ENCODE results near the gene RRAGB. TPM values are rescaled to one million over a fixed set of nuclear protein-coding genes. Genes with fewer than 3 reads are reported as not detected.
"Not testable (repeated sequence)": the region's sequence is repeated elsewhere in the genome, so short reads cannot be mapped to it uniquely, and the experiment has no call there.

The RRAGB gene
- total RNA-seq, 1 donor from 2014 or later: 15.2 TPM

GRCh38 chrX:55715847-55716246, 1.7 kb upstream of the RRAGB start:
- TF ChIP-seq, protein P1, sequence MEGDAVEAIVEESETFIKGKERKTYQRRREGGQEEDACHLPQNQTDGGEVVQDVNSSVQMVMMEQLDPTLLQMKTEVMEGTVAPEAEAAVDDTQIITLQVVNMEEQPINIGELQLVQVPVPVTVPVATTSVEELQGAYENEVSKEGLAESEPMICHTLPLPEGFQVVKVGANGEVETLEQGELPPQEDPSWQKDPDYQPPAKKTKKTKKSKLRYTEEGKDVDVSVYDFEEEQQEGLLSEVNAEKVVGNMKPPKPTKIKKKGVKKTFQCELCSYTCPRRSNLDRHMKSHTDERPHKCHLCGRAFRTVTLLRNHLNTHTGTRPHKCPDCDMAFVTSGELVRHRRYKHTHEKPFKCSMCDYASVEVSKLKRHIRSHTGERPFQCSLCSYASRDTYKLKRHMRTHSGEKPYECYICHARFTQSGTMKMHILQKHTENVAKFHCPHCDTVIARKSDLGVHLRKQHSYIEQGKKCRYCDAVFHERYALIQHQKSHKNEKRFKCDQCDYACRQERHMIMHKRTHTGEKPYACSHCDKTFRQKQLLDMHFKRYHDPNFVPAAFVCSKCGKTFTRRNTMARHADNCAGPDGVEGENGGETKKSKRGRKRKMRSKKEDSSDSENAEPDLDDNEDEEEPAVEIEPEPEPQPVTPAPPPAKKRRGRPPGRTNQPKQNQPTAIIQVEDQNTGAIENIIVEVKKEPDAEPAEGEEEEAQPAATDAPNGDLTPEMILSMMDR (IDR thresholded peaks at IDR 0.05): no peak
- Histone ChIP-seq H3K4me3 (no peak overlapping the region), H3K9me3 (no peaks in the 10 kb centered on the region), H3K27me3 (ENCODE audit: low read depth) (no peaks in the 10 kb centered on the region), H3K36me3 (no peaks in the 10 kb centered on the region), H3K4me1 (peaks cover 16% of the 10 kb centered on the region), H3K27ac (no peak overlapping the region)
- DNase-seq: no peak
- intact Hi-C loops (cut with DNase I): no loop called here
- ATAC-seq: no peak

DNA sequence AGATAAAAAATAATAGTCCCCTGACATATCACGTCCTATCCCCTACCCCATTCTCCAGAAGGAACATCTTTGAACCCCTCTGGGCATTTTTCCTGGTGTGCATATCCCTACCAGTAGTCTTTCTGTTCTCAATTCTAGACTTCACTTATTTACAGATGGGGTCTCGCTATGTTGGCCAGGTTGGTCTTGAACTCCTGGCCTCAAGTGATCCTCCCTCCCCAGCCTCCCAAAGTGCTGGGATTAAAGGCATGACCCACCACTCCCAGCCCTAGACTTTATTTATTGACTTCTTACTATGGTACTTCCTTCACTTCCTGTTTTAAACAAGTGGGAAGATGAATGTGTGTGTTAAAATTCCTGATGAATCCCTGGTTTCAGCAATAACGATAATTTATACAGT, 612 bp upstream of the RRAGB start:
- no peak for DNase-seq
- H3K27me3 ChIP-seq (ENCODE audit: low read depth): no peaks in the 10 kb centered on the region
- ATAC-seq: no peak
- intact Hi-C loops (cut with DNase I): no loop called here
- H3K9me3 ChIP-seq: no peaks in the 10 kb centered on the region
- peaks cover 16% of the 10 kb centered on the region for H3K4me1 ChIP-seq
- TF ChIP-seq, protein P1 (IDR thresholded peaks at IDR 0.05): no peak
- peak overlapping the region; percentile 90 for H3K27ac ChIP-seq
- H3K4me3 ChIP-seq: peak overlapping the region; percentile 68
- H3K36me3 ChIP-seq: peaks cover 6% of the 10 kb centered on the region

DNA sequence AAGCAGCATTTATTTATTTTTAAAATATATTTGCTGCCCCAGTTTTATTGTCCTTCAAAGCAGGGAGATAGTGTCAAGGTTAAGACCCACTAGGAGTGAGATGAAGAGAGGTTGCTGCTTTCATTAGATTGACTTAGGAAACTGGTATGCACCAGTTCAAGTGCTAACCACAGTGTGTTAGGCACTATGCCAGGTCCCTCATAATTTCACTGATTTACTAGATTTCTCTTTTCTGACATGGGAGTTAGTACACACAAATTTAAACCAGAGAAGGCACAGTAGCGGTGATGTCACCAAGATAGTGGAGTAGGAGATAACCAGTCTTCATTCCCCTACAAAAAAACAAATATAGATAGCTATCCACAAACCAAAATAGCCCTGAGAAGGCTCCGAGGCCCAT, 14.3 kb downstream of the RRAGB start:
- Histone ChIP-seq H3K36me3 (peaks cover 37% of the 10 kb centered on the region), H3K4me1 (no peaks in the 10 kb centered on the region), H3K27me3 (ENCODE audit: low read depth) (no peaks in the 10 kb centered on the region), H3K4me3 (no peak overlapping the region), H3K27ac (no peak overlapping the region), H3K9me3 (no peaks in the 10 kb centered on the region)
- intact Hi-C loops (cut with DNase I): no loop called here
- ATAC-seq: no peak
- TF ChIP-seq, protein P1 (IDR thresholded peaks at IDR 0.05): no peak
- DNase-seq: no peak

DNA sequence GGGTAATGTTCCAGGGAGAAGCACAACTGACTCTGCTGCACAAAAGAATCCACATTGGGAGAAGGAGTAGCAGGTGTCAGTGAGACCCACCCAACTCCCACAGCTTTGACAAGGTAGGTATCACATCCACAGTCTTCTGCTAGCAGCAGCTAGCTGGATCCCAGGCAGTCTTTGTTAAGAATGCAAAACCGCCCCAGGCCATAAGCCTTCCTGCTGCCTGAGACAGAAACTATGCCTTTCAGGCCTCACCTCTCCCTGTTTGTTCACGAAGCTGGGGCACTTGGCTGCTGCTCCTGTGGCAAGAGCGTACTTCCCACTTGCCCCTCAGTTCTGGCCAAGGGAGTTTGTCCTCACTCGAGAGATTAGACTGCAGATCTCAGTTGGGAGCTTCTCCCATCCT, 21.4 kb downstream of the RRAGB start:
- intact Hi-C loops (cut with DNase I): no loop called here
- Histone ChIP-seq H3K27me3 (ENCODE audit: low read depth) (no peaks in the 10 kb centered on the region), H3K4me1 (no peaks in the 10 kb centered on the region), H3K4me3 (no peak overlapping the region), H3K27ac (no peak overlapping the region), H3K36me3 (peaks cover 26% of the 10 kb centered on the region), H3K9me3 (no peaks in the 10 kb centered on the region)
- DNase-seq: no peak
- ATAC-seq: no peak
- TF ChIP-seq, protein P1 (IDR thresholded peaks at IDR 0.05): no peak

GRCh38 chrX:55742649-55743048, 25.1 kb downstream of the RRAGB start:
- Histone ChIP-seq H3K4me1 (no peaks in the 10 kb centered on the region), H3K27me3 (ENCODE audit: low read depth) (no peaks in the 10 kb centered on the region), H3K36me3 (peaks cover 31% of the 10 kb centered on the region), H3K4me3 (no peak overlapping the region), H3K9me3 (no peaks in the 10 kb centered on the region), H3K27ac (no peak overlapping the region)
- ATAC-seq (no peak), DNase-seq (no peak)
- intact Hi-C loops (cut with DNase I): no loop called here
- TF ChIP-seq, protein P1 (IDR thresholded peaks at IDR 0.05): no peak

DNA sequence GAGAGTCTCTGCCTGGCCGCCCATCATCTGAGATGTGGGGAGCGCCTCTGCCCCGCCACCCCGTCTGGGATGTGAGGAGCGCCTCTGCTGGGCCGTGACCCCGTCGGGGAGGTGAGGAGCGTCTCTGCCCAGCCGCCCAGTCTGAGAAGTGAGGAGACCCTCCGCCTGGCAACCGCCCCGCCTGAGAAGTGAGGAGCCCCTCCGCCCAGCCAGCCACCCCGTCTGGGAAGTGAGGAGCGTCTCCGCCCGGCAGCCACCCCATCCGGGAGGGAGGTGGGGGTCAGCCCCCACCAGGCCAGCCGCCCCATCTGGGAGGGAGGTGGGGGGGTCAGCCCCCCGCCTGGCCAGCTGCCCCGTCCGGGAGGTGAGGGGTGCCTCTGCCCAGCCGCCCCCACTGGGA, 30.9 kb downstream of the RRAGB start:
- intact Hi-C loops (cut with DNase I); H3K27me3 ChIP-seq (ENCODE audit: low read depth); H3K9me3 ChIP-seq; ATAC-seq; H3K4me1 ChIP-seq; H3K4me3 ChIP-seq; H3K27ac ChIP-seq; DNase-seq: not testable (repeated sequence)
- H3K36me3 ChIP-seq: peaks cover 23% of the 10 kb centered on the region
